NK-92 (cell line): ENCODE results near the gene ZNG1A.
"Not testable (repeated sequence)": the region's sequence is repeated elsewhere in the genome, so short reads cannot be mapped to it uniquely, and the experiment has no call there.

Experiments used
- DNase-seq: peaks from one replicate; lab custom pipeline; 2025; ENCODE audit not compliant: unreplicated experiment; lab: John Stamatoyannopoulos, UW

The ZNG1A gene

DNA sequence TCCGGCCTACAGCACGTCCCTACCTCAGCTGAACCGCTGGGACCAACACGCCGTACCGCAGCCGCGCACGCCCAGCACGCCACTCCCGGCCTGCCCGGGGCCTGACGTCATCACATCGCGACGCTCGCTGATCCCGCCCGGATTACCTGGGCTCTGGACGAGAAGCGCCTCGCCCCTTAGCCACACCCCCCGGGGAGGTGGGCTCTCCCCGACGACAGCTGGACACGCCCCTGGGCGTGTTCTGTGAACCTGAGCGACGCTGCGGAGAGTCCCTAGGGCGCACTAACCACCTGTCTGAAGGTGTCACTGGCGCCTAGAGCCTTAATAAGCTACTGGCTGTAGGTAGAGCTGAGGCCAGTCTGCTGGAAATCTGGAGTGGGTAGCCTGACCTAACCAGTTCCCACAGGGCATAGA, at the start of gene ZNG1A:
Gene ZNG1A (minus strand): TSS at position 87 of the 414 bp plus-strand sequence. CDS start 87 bp downstream, outside the sequence.
- peak; percentile 24 for DNase-seq

GRCh38 chr9:227860-228259, 49.0 kb upstream of the ZNG1A start:
- DNase-seq: no peak

DNA sequence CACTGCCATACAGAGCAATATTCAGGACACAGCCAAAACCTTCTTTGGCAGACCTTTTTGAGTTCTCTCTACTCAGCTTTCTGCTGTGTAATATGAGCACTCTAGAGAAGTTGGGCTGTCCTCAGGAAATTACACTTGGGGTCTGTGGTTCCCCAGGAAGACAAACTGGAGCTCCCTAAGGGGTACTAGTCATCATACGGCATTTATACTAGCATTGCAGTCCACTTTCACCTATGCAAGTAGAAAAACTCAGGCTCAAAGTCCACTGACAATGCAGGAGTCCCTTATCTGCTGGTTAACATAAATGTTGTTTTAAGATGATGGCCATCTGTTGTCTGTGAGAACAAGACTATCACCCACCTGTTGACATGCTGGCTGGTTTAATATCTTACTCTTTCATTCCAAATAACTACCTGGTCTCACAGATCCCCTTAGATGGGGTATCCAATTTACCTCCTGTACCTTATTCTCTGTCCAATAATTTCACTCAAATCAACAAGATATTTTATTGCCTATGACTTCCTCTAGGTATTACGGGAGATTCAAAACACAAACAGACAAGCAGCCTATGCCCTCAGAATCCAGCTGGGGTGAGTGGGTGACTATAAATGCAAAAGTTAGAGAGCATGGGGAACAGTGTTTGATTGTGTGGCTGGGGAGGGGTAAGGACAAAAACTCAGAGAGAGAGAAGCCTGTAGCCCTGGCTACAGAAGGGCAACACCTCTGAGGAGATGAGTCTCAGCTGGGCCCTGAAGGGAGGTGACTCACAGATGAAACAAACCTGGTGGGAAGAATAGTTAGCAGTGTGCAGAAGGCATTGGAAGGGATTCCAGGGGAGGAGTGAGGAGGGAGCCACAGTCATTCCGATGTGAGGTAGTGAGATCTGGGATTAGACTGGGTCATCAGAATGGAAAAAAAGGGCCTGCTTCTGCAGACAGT, 46.0 kb upstream of the ZNG1A start:
- no peak for DNase-seq

GRCh38 chr9:224026-224425, 45.2 kb upstream of the ZNG1A start:
- no peak for DNase-seq

GRCh38 chr9:223152-223551, 44.3 kb upstream of the ZNG1A start:
- no peak for DNase-seq

- no peak for DNase-seq
Measured at GRCh38 chr9:221989-222776, 43.3 kb upstream of the ZNG1A start.

DNA sequence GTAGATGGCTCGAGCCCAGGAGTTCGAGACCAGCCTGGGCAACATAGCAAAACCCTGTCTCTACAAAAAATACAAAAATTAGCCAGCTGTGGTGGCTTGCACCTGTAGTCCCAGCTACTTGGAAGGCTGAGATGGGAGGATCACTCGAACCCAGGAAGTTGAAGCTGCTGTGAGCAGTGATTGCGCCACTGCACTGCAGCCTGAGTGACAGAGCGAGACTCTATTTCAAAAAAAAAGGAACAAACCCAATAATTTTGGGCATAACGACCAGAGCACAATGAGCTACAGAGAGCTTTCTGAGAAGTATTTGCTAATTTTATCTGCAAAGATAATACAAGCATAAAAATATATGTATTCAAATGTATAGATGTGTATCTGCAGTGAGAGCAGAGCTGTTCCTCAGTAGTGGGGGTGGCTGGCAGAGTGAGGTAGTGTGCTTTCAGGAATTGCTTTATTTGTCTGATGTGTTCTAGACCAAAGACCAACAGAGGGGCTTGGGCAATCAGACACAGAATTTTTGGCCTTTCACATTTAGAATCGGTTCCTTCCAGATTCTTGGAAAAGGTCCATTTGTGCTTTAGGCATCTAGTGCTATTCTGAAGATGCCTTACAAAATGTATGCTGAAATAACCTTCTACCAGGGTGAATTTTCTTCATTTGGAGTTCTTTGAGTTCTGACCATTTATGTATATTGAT, 41.0 kb upstream of the ZNG1A start:
- no peak for DNase-seq

DNA sequence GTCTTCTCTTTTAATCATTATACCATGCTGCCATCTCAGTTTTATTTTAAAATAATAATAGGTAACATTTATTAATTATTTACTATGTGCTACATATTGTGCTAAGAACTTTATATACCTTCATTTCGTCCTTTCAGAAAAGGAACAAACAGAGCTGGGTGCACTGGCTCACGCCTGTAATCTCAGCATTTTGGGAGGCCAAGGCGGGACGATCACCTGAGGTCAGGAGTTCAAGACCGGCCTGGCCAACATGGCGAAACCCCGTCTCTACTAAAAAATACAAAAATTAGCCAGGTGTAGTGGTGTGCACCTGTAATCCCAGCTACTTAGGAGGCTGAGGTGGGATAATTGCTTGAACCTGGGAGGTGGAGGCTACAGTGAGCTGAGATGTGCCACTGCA, 40.2 kb upstream of the ZNG1A start:
- DNase-seq: not testable (repeated sequence)

DNA sequence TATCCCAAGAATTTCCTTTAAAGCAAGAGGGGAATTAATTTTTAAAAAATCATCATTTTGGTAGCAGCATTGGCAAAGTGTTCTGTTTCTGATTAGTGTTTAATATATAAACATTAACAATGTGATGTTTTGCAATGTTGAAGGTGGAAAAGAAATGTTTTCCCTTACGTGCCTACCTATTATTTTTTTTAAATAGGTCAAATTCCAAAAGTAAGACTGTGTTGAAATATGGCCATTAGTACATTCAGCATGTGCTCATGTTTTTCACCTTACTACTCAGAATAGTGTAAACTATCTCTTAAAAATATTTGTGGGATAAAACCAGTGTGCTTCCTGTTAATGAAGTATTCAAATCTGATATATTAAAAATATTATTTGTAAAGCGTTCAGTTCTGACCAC, 39.1 kb upstream of the ZNG1A start:
- DNase-seq: no peak

- no peak for DNase-seq
Measured at GRCh38 chr9:216866-217265, 38.0 kb upstream of the ZNG1A start.

- DNase-seq: no peak
Measured at GRCh38 chr9:215631-216155, 36.8 kb upstream of the ZNG1A start.

- no peak for DNase-seq
Measured at GRCh38 chr9:214648-215493, 36.0 kb upstream of the ZNG1A start, which contains the start of gene DOCK8. DOCK8 (plus strand) TSS chr9:214865; CDS start chr9:214977, 112 bp downstream.

- DNase-seq: no peak
Measured at GRCh38 chr9:214351-214647, 35.4 kb upstream of the ZNG1A start.

- DNase-seq: not testable (repeated sequence)
Measured at GRCh38 chr9:213901-214300, 35.0 kb upstream of the ZNG1A start.

- DNase-seq: no peak
Measured at GRCh38 chr9:212297-212696, 33.4 kb upstream of the ZNG1A start.

GRCh38 chr9:211557-211956, 32.7 kb upstream of the ZNG1A start:
- no peak for DNase-seq

- DNase-seq: no peak
Measured at GRCh38 chr9:211036-211435, 32.2 kb upstream of the ZNG1A start.

DNA sequence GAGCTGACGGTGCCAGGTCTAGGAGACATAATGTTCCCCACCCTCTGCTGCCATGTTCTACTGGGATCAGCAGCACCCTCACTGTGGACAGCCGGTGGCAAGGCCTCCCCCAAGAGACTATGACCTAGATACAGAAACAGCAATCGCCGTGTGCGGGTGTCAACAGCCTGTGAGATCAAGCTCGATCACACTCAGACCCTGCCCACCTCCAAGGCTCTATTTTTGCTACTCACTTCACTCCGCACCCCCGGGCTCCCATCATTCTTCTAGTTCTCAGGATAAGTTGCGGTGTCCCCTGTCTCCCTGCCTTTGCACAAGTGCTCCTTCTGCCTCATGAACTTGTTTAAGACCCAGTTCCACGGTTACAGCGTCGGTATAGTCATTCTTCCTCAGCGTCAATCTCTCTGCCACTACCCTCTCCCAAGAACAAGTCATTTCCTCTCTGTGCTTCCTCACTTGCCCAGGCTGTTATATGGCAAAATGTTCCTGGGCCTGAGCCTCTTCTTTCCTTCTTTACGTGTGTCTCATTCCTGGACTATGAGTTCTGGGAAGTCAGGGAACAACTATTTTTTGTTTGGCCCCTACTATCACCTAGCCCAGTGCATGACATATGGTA, 30.4 kb upstream of the ZNG1A start:
- no peak for DNase-seq

DNA sequence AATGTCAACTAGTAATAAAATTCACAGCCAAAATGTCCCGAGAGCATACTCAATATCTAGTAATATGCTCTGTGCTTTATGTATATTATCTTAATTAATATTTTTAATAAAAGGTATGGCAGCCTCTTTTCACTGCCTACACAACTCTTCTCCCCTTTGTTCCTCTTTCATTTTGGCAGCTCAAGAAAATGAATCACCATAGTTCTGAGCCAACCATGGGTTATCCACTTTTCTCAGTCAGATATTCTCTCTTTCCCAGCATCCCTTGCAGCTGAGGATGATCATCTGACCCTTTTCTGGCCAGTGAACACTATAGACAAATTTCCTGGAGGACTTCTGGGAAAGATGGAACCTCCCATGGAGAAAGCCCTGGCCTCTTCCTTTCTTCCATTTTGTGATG, 27.6 kb upstream of the ZNG1A start:
- no peak for DNase-seq

DNA sequence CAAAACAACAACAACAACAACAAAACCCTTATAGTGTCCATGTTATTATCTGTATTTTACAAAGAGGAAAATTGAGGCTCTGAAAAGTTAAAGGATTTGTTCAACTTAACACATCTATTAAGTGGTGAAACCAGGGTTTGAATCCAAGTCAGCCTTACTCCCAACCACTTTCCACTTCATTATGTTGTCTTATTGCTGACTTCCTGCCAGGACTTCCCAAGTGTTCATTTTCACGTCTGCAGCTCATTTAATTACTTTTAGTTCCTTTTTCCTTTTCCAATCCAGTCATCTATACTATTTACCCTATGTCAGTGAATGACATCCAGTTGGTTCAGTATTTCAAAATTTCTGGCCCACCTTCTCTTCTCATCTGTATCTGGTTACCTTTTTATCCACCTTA, 20.7 kb upstream of the ZNG1A start:
- DNase-seq: not testable (repeated sequence)
